Astrocyte of the spinal cord (primary cell): ENCODE data around the gene CEP192.

Experiments
- DNase-seq: peaks from one replicate; pipeline ENCODE4 v3.0.0; 2011; ENCODE audit warnings: low read depth, low spot score
- H3K4me3 ChIP-seq: 2 replicates; pipeline ENCODE4 v1.5.1; 2011; ENCODE audit warnings: low read depth, mild to moderate bottlenecking, low read length, moderate library complexity
- in situ Hi-C: cut with HindIII; loops from 2 replicates; pipeline ENCODE4 v1.10.0; 2017; ENCODE audit warnings: low sequenced_read_pairs
- TF ChIP-seq, protein P1 (sequence below): IDR thresholded peaks from 2 replicates; pipeline ENCODE4 v1.5.1; 2012; ENCODE audit warnings: low read depth, mild to moderate bottlenecking, low read length, inconsistent platforms

Gene CEP192

DNA sequence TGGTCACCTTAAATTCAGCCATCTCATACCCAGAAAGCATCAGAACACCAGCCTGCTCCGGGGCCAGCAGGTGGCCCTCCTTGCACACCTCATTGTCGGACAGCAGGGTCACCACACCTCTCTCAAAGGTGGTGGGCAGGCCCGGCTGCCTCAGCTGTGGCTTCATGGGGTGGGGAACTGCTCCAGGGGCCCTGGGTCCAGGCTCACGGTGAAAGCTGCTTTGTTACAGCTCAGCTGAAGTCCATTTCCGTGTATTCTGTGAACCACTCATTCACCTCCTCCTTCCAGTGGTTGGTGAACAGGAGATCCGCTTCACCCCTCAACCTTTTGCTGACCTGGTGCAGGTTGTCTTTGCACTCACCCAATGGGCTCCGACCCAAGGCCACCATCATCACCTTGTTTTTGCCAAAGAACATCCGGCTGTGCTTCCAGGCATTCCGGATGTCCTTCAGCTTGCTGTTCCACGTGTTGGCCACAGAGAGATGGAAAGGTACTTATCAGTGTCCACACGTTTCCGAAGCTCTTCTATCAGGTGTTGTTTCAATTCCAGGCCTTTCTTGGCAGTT lies 148.8 kb downstream of the CEP192 start:
- in situ Hi-C loops = no loop called here
- TF ChIP-seq, protein P1, sequence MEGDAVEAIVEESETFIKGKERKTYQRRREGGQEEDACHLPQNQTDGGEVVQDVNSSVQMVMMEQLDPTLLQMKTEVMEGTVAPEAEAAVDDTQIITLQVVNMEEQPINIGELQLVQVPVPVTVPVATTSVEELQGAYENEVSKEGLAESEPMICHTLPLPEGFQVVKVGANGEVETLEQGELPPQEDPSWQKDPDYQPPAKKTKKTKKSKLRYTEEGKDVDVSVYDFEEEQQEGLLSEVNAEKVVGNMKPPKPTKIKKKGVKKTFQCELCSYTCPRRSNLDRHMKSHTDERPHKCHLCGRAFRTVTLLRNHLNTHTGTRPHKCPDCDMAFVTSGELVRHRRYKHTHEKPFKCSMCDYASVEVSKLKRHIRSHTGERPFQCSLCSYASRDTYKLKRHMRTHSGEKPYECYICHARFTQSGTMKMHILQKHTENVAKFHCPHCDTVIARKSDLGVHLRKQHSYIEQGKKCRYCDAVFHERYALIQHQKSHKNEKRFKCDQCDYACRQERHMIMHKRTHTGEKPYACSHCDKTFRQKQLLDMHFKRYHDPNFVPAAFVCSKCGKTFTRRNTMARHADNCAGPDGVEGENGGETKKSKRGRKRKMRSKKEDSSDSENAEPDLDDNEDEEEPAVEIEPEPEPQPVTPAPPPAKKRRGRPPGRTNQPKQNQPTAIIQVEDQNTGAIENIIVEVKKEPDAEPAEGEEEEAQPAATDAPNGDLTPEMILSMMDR = no peak
- DNase-seq = no peak
- H3K4me3 ChIP-seq = no peak overlapping the region

DNA sequence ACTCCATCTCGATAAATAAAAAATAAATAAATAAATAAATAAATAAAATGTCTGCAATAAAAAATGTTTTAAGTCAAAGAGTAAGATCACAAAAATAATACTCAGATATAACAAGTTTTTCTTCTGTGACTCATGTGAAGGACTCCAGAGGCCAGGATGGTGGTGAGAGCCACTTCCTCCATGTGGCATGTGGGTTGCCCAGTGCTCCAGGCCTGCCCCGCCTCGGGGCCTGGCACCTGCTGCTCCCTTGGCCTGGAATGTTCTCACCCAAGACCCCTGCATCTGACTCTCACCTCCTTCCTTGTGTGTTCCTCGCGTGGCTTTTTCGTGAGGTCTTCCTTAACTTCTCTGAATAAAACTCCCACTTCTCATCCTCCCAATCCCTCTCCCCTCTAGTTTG lies 150.0 kb downstream of the CEP192 start:
- DNase-seq = no peak
- TF ChIP-seq, protein P1 = no peak
- H3K4me3 ChIP-seq = no peak overlapping the region
- in situ Hi-C loops = no loop called here

DNA sequence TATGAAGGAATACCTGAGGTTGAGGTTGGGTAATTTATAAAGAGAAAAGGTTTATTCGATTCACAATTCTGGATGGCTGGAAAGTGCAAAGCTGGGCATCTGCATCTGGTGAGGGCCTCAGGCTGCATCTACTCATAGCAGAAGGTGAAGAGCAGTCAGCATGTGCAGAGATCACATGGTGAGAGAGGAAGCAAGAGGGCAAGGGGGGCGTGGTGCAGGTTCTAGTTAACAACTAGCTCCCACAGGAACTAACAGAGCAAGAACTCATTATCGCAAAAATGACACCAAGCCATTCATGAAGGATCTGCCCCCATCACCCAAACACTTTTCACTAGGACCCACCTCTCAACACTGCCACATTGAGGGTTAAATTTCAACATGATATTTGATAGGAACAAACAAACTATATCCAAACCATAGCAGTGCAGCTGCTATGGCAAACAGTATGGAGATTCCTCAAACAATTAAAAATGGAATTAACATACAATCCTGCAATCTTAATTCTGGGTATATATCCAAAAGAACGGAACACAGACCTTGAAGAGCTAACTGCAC lies 154.6 kb downstream of the CEP192 start:
- TF ChIP-seq, protein P1 = no peak
- H3K4me3 ChIP-seq = no peak overlapping the region
- in situ Hi-C loops = no loop called here
- no peak for DNase-seq

DNA sequence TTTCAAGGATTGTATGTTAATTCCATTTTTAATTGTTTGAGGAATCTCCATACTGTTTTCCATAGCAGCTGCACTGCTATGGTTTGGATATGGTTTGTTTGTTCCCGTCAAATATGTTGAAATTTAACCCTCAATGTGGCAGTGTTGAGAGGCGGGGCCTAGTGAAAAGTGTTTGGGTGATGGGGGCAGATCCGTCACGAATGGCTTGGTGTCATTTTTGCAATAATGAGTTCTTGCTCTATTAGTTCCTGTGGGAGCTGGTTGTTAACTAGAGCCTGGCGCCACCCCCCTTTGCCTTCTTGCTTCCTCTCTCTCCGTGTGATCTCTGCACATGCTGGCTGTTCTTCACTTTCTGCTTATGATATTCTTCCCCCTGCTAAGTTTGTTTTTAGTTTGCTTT lies 156.0 kb downstream of the CEP192 start:
- no peak overlapping the region for H3K4me3 ChIP-seq
- TF ChIP-seq, protein P1 = no peak
- in situ Hi-C loops = no loop called here
- no peak for DNase-seq

DNA sequence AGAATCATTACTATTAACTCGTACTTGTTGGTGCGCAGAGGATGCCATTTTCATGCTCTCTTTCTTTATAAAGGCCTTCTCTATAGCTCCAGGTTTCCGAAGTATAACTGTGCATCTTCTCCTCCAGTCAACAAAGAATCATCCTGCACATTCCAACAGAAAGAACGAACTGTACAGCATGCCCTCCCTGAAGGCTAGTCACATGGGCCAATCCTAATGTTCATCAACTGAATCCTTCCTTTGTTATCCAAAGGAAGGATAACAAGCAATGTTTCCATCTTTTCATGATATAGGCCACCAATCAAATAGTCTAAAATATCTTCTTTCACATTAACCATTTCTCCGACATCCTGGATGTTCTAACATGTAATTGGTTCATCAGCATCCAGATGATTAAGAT lies 160.5 kb downstream of the CEP192 start:
- DNase-seq = no peak
- TF ChIP-seq, protein P1 = no peak
- in situ Hi-C loops = no loop called here
- H3K4me3 ChIP-seq = no peak overlapping the region

DNA sequence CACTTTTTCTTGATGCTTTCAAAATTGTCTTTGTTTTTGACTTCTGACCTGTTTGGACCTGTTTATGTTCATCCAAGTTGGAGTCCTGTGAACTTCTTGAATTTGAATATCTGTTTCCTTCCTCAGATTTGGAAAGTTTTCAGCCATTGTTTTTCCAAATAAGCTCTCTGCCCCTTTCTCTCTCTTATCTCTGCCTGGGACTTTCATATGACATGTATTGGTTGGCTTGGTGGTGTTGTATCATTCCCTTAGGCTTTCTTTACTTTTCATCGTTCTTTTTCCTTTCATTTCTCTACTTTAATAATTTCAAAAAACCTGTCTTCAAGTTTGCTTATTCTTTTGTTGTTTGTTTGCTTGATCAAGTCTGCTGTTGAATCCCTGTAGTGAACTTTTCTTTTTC lies 167.3 kb downstream of the CEP192 start:
- TF ChIP-seq, protein P1 = no peak

More for the DNA sequence above, 167.3 kb downstream of the CEP192 start:
- in situ Hi-C loops = no loop called here
- no peak for DNase-seq
- H3K4me3 ChIP-seq = no peak overlapping the region
